HG03565 (cell line): ENCODE measurements around the gene FEM1A.
"Not testable (repeated sequence)": the region's sequence is repeated elsewhere in the genome, so short reads cannot be mapped to it uniquely, and the experiment has no call there.

Experiments used
- ATAC-seq: cut with Tn5 transposase; IDR thresholded peaks from one replicate; pipeline ENCODE4 v1.9.1; 2021; ENCODE audit warnings: mild to moderate bottlenecking, moderate library complexity; ENCODE audit not compliant: unreplicated experiment

Gene FEM1A, protein sequence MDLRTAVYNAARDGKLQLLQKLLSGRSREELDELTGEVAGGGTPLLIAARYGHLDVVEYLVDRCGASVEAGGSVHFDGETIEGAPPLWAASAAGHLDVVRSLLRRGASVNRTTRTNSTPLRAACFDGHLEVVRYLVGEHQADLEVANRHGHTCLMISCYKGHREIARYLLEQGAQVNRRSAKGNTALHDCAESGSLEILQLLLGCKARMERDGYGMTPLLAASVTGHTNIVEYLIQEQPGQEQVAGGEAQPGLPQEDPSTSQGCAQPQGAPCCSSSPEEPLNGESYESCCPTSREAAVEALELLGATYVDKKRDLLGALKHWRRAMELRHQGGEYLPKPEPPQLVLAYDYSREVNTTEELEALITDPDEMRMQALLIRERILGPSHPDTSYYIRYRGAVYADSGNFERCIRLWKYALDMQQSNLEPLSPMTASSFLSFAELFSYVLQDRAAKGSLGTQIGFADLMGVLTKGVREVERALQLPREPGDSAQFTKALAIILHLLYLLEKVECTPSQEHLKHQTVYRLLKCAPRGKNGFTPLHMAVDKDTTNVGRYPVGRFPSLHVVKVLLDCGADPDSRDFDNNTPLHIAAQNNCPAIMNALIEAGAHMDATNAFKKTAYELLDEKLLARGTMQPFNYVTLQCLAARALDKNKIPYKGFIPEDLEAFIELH

DNA sequence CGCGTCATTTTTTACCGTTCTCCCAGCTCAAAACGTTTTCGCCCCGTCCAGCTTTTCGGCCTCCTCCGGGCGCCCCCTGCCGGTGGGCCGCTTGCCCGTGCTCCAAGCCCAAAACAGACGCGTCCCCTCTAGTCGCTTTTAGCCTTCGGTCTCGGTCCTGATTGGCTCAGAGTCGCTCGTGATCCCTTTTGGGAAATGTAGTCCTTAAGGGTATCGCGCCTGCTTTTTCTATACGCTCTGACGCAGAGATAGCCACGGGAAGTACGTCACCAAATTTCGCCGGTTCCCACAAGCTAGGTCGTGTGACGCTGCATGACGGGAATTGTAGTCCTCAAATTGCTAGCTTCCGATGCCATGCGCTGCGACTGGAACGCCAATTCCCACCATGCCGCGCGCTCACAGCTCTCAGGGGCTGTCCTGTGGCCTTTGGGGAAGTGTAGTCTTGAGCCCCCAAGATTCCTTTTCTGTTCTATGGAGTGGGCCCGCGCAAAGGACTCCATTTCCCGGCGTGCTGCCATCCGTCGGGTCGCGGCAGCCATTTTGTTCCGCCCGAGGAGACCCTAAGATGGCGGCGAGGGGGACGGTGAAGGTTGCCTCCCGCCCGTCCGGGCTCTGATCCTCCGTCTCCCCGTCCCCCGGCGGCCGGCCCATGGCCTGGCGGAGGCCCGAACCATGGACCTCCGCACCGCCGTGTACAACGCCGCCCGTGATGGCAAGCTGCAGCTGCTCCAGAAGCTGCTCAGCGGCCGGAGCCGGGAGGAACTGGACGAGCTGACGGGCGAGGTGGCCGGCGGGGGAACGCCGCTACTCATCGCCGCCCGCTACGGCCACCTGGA is at the start of gene FEM1A:
FEM1A (plus strand) TSS at position 552 of the 836 bp plus-strand sequence; CDS start at position 673, 121 bp downstream.
- peak; percentile 82 for ATAC-seq

DNA sequence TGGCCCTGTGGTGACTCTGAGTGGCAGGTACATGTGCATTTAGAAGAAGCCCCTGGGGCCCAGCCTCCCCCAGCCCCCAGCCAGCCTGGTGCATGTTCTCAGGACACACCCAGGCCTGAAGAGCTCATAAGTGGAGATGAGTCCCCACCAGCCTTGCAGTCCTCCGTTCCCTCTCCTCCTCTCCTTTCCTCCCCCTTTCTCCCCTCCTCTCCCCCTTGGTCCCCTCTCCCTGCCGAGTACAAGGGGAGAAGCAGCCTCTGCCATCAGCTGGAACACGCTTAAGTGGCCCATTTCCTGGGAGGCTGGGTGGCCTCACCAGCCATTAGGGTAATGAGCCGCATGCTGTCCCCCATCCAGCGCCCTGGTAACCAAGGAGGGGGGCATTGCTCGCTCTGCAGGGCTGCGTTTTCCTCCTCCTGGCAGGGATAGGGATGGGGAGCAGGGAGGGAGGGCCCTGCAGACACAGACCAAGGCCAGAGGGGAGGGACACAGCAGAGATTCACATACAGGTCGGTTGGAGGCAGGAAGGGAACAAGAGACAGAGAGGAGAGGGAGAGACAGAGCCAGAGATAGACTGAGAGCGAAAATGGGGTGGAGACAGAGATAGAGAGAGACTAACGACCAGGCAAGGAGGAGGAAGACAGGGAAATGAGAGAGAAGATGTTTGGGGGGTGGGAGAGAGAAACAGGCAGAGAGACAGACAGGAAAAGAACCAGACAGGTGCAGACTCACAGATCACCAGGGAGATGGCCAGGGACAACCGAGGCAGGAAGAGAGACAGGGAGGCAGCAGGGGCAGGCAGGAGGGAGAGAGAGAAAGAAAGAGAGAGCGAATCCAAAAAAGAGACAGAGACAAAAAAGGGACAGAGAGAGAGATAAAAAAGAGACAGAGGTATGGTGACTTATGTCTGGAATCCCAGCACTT is 48.5 kb upstream of the FEM1A start:
- ATAC-seq = no peak

DNA sequence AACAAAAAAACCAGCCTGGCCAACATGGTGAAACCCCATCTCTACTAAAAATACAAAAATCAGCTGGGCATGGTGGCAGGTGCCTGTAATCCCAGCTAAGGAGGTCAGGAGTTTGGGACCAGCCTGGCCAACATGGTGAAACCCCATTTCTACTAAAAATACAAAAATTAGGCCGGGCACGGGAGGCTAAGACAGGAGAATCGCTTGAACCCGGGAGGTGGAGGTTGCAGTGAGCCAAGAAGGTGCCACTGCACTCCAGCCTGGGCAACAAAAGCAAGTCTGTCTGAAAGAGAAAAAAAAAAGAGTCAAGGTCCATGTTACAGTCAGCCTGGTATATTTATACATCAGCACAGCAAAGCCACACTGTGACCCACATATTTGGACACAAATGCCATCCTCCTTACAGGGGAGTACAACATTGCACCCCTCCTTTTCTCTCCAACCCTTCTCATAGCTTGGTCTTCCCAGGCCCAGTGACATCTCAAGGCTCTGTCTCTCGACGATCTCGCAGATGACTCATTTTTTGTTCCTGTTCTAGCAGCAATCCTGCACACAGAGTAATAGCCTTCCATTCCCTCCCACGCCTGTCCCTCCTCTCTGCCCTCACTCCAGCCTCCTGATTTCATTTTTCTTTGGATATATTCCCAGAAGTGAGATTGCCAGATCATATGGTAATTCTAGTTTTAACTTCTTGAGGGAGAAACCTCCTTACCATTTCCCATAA is 46.9 kb upstream of the FEM1A start:
- no peak for ATAC-seq

- not testable (repeated sequence) for ATAC-seq
Observed at GRCh38 chr19:4745175-4745574, 46.4 kb upstream of the FEM1A start.

GRCh38 chr19:4745986-4746385 is 45.5 kb upstream of the FEM1A start:
- no peak for ATAC-seq

DNA sequence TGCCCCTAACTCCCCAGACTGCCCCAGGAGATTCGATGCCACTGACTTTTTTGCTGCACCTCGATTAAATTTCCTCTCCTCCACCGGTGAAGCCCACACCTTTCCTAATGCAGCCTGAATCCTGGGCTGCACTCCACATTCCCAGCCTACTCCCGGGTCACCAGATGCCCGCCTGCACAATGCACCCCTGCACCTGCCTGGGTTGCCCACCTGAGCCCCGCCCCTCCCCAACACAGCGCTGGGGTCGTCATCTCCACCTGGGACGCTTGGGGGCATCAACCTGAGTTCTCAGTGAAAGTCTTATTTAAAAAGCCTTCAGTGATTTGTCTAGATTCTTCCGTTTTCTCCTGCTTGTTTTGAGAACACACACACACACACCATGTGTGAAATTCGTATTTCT is 43.3 kb upstream of the FEM1A start:
- ATAC-seq = no peak

- no peak for ATAC-seq
Observed at GRCh38 chr19:4748589-4748988, 42.9 kb upstream of the FEM1A start.

DNA sequence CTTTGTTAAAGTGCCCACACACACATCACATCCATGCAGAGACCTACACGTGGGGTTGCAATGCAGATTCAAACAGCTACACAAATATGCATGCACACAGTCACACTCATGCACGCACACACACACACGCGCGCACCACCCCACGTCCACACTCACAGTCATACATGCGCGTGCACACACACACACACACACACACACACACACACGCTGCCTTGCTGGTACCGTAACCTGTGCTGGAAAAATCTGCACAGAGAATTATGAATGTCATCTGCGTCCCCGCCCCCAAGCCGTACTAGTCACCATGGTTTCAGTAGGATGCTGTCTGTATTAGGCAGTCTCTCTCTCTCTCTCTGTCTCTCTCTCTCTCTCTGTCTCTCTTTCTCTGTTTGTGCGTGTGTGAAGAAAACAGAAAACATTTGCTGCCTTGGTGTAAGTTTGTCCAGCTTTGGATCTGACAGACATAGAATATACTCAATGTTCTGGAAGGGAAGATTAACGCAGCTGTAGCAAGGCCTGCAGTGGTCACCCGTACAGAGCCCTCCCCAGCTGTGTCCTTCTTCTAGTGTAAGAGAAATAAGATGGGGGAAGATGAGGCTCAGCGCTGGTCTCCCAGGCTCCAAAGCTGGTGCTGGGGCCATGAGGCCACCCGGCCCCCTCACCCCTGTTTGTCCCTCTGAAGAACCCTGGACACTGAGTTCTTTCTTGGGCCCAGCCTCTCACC is 41.5 kb upstream of the FEM1A start:
- no peak for ATAC-seq

- ATAC-seq = no peak
Observed at GRCh38 chr19:4754248-4754647, 37.3 kb upstream of the FEM1A start.

- ATAC-seq = no peak
Observed at GRCh38 chr19:4755459-4755858, 36.1 kb upstream of the FEM1A start.

- no peak for ATAC-seq
Observed at GRCh38 chr19:4758082-4758481, 33.5 kb upstream of the FEM1A start.

GRCh38 chr19:4758659-4759058 is 32.9 kb upstream of the FEM1A start:
- no peak for ATAC-seq

DNA sequence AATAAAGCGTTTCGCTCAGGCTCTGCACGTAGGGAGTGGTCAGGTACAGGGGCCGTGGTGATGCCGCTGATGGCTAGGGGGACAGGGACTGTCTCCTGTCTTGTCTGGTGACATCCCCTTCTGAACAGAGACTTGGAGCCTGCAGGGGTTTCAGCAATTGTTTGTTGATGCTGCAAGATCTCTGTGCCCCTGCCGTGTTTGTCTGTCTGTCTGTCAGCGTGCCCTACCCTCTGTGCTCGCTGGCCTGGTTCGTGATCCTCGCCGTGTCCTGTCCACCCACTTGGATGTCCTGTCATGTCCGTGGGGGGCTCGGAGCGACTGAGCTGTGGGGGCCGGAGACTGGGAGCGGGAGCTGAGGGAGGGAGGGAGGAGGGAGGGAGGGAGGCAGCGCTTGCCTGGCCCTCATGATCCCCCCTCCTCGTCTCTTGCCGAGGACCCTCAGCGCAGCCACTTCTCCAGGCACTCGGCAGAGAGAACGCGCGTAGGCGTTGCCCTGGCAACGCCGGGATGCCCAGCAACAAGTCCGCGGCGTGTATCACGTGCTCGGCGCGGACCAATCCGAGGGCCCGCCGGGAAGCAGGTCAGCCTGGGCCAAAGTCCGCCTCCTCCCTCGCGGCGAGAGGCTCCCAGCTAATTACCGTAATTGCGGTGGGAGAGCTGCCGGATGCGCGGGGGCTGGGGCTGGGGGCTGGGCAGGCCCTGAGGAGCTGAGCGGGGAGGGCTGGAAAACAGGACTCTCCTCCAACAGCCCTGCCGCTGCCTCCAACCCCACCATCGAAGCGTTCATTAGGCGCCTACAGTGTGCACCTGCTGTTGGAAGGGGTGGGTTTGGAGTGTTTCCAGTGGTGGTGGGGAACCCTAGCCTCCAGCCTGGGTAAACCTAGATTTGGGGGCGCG is 31.9 kb upstream of the FEM1A start:
- no peak for ATAC-seq

DNA sequence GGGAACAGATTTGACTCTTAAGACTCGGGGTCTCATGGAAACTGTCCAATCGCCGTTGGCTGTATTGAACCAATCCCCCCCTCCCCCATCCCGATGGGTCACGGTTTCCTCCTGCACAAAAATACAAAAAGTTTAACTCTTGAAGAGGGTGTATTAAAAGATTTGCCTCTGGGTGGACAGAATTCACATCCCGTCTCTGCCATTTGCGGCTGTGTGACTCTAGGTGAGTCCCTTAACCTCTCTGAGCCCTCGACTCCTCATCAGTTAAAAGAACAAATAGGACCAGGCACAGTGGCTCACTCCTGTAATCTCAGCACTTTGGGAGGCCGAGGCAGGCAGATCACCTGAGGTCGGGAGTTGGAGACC is 31.3 kb upstream of the FEM1A start:
- no peak for ATAC-seq

DNA sequence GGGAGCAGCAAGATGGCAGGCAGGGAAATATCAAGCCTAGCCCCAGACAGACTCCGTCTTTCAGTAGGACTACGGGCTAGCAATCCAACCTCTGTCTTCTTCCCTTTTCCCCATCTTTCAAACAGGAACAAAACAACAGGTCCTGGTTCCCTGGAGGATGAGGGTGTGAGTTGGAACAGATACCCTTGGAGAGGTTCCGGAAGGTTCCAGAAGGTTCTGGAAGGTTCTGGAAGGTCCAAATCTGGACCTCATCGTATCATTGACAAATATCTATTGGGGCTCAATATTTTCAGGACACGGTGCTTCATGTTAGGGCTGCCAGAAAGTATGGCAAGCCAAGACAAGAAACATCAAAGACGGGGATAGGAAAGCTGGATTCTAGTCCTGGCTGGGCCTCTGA is 28.5 kb upstream of the FEM1A start:
- ATAC-seq = no peak

- no peak for ATAC-seq
Observed at GRCh38 chr19:4764393-4764660, 27.2 kb upstream of the FEM1A start.

- no peak for ATAC-seq
Observed at GRCh38 chr19:4768934-4769777, 22.4 kb upstream of the FEM1A start.

DNA sequence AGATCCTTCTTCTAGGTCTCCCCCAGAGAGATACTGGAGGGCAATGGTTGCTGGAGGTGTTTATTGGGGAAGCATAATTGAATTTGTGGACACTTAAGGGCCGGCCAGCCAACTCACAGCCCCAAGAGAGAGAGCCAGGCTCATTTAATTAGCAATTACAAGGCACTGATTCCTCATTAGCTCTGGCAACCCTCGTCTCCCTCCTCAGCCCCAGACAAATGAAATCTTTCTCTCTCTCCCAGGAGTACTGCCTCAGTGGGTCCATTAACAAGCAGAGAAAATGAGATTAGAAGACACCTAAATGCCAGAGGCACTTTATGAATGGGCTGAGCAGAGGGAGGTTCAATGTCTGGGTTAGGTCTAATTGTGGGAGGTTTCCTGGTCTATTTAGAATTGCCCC is 19.0 kb upstream of the FEM1A start:
- ATAC-seq = no peak
